GM12878 (cell line): Measurements from ENCODE around the gene SHOC1. TPM values are rescaled to one million over a fixed set of nuclear protein-coding genes. Genes with fewer than 3 reads are reported as not detected.

Experiments
- ATAC-seq: fragments of 200-7000 bp; cut with Tn5 transposase; 3 replicates; pipeline ENCODE4 v1.9.1; 2020; ENCODE audit warnings: mild to moderate bottlenecking, moderate library complexity
- BruUV-seq: library from RNA; stranded (reverse); fragments of 400-500 nt; replicated peaks from 2 replicates; lab custom pipeline; 2021; lab: Mats Ljungman, UMichigan
- CTCF ChIA-PET: fragments of 300-600 bp; sonication (Branson Sonifier 250); formaldehyde crosslinking; extraction: SDS; loops from one replicate; lab custom pipeline; 2021; ENCODE audit warnings: inconsistent platforms; lab: Yijun Ruan, JAX
- POLR2A ChIA-PET: fragments of 350-600 bp; formaldehyde crosslinking; extraction: SDS; loops from one replicate; lab custom pipeline; 2021; ENCODE audit warnings: inconsistent platforms; lab: Charles Lee
- RAD21 ChIA-PET: fragments of 300-600 bp; sonication (Branson Sonifier 250); formaldehyde crosslinking; loops from one replicate; lab custom pipeline; 2023; ENCODE audit warnings: antibody characterized with exemption; ENCODE audit not compliant: unreplicated experiment; lab: Charles Lee
- SMC1A ChIA-PET: fragments of 300-600 bp; sonication (Branson Sonifier 250); formaldehyde crosslinking; loops from one replicate; lab custom pipeline; 2023; ENCODE audit not compliant: unreplicated experiment, uncharacterized antibody; lab: Charles Lee
- DNase-seq: peaks from one replicate; pipeline ENCODE4 v3.0.0-alpha.2; 2011; ENCODE audit warnings: low read depth, low spot score
- FAIRE-seq: peaks from 3 replicates; lab custom pipeline; 2011; peaks lifted over from hg19 to GRCh38; lab: Jason Lieb, UNC
- H2AFZ ChIP-seq: 2 replicates; pipeline ENCODE4 v1.6.0; 2011; ENCODE audit warnings: low read depth, low read length, control low read depth; ENCODE audit not compliant: control insufficient read depth
- H3K27ac ChIP-seq: 2 replicates; pipeline ENCODE4 v1.5.1; 2011; ENCODE audit warnings: control low read depth; ENCODE audit not compliant: control insufficient read depth, insufficient read depth
- H3K27me3 ChIP-seq, 2 experiments: replicated peaks in 1 of 2; 2 replicates each; pipeline versions ENCODE4 v1.6.0 to v1.6.1; 2011; ENCODE audit warnings: low read length in 1 of 2; ENCODE audit not compliant: control insufficient read depth in 2 of 2, insufficient read depth in 2 of 2
- H3K36me3 ChIP-seq, 2 experiments: 2 replicates each; pipeline ENCODE4 v1.5.1; 2011; ENCODE audit warnings: low read length in 1 of 2; ENCODE audit not compliant: control insufficient read depth in 2 of 2, insufficient read depth in 2 of 2
- H3K4me1 ChIP-seq: 2 replicates; pipeline ENCODE4 v1.6.1; 2011; ENCODE audit warnings: mild to moderate bottlenecking, low read length, moderate library complexity, mixed read lengths; ENCODE audit not compliant: control insufficient read depth, insufficient read depth
- H3K4me2 ChIP-seq: 2 replicates; pipeline ENCODE4 v1.6.0; 2011; ENCODE audit warnings: control low read depth; ENCODE audit not compliant: control insufficient read depth, insufficient read depth
- H3K4me3 ChIP-seq: fragments of 200-600 bp; sonication (generic); 2 replicates; pipeline ENCODE4 v1.5.1; 2016
- H3K79me2 ChIP-seq: 2 replicates; pipeline ENCODE4 v1.6.0; 2011; ENCODE audit warnings: low read length; ENCODE audit not compliant: control insufficient read depth, insufficient read depth
- H3K9ac ChIP-seq: 2 replicates; pipeline ENCODE4 v1.8.0; 2011; ENCODE audit warnings: low read length, control low read depth, mixed read lengths; ENCODE audit not compliant: control insufficient read depth, insufficient read depth
- H3K9me3 ChIP-seq: replicated peaks from 3 replicates; pipeline ENCODE4 v1.5.1; 2011; ENCODE audit warnings: mild to moderate bottlenecking, low read length; ENCODE audit not compliant: control insufficient read depth, insufficient read depth
- H4K20me1 ChIP-seq: 2 replicates; pipeline ENCODE4 v1.6.0; 2011; ENCODE audit not compliant: control insufficient read depth, insufficient read depth
- CBX5 ChIP-seq: sonication (generic); IDR thresholded peaks from 2 replicates; pipeline ENCODE4 v1.6.1; 2016; ENCODE audit warnings: low read depth, moderate library complexity, mild to moderate bottlenecking, inconsistent platforms
- GATAD2B ChIP-seq: fragments of 450-650 bp; conservative IDR thresholded peaks from 2 replicates; pipeline ENCODE4 v1.6.1; 2017; ENCODE audit warnings: low read depth, mild to moderate bottlenecking, moderate library complexity
- MEF2B ChIP-seq: fragments of 450-650 bp; IDR thresholded peaks from 2 replicates; pipeline ENCODE4 v1.6.1; 2018; ENCODE audit warnings: mild to moderate bottlenecking, moderate library complexity; ENCODE audit not compliant: partially characterized antibody, poor library complexity, severe bottlenecking
- POU2F2 ChIP-seq: IDR thresholded peaks from 3 replicates; pipeline ENCODE4 v1.6.1; 2011; ENCODE audit warnings: low read depth, mild to moderate bottlenecking, low read length, borderline replicate concordance
- ZNF687 ChIP-seq: fragments of 450-650 bp; IDR thresholded peaks from 2 replicates; pipeline ENCODE4 v1.6.1; 2017; ENCODE audit warnings: mild to moderate bottlenecking, moderate library complexity
- WGBS: methylation state at CpG from one replicate; pipeline ENCODE4 v1.1.6; 2016; ENCODE audit warnings: low lambda C conversion rate; ENCODE audit not compliant: insufficient replicate concordance, insufficient coverage; ENCODE audit errors: missing lambda C conversion rate; 5-methylcytosine and 5-hydroxymethylcytosine counted together
- in situ Hi-C: fragments of 300-500 bp; cut with MboI; formaldehyde crosslinking; loops from 9 replicates; pipeline ENCODE4 v1.14.3; 2018; ENCODE audit warnings: mixed read lengths
- intact Hi-C: fragments of 100-400 bp; cut with micrococcal nuclease; formaldehyde crosslinking; loops from one replicate; pipeline ENCODE4 v1.14.2; 2022; ENCODE audit not compliant: unreplicated experiment
- polyA plus RNA-seq, 11 experiments: library from polyadenylated mRNA; depleted of rRNA in 4 of 11; unstranded in 6 of 11; stranded (reverse) in 5 of 11; fragments of >200 nt; fragmentation: Nextera tagmentation in 4 of 11; fragmentation: Illumina TruSeq in 1 of 11; extraction: Ambion mirVana in 4 of 11; extraction: Trizol in 1 of 11; gene quantifications; 1 replicate in 1 of 11; 2 replicates in 10 of 11; pipeline versions ENCODE4 v1.2.1 to v1.2.3, GENCODE V29; 2011 to 2016; ENCODE audit warnings: inconsistent platforms in 2 of 11, missing spikeins in 2 of 11, low read depth in 1 of 11
- total RNA-seq, 4 experiments: library from RNA; depleted of rRNA in 3 of 4; stranded (reverse); fragments of >200 nt in 3 of 4; fragmentation: Illumina TruSeq in 1 of 4; extraction: Trizol in 1 of 4; gene quantifications; 2 replicates each; pipeline versions ENCODE4 v1.2.1 to v1.2.3, GENCODE V29; 2013 to 2021

The SHOC1 gene
- total and polyA plus RNA-seq, 10 of the 15 experiments (the other 5 are each of a cell fraction or from before 2014, with no cell fraction given): under 0.01 to 0.11 (median 0.04) TPM; not detected in 3

- TF ChIP-seq ZNF687: no peak
These were observed 20.7 kb upstream of the SHOC1 start (continued) for GRCh38 chr9:111815285-111816070.

GRCh38 chr9:111812337-111812736, 17.6 kb upstream of the SHOC1 start:
- FAIRE-seq: no peak
- Histone ChIP-seq H3K27me3 (no peaks in the 10 kb centered on the region), H3K9me3 (no peaks in the 10 kb centered on the region), H3K4me3 (no peak overlapping the region), H2AFZ (no peak overlapping the region), H3K9ac (no peak overlapping the region), H3K4me2 (no peak overlapping the region), H4K20me1 (no peaks in the 10 kb centered on the region), H3K27ac (no peak overlapping the region), H3K4me1 (no peaks in the 10 kb centered on the region), H3K36me3 (no peaks in the 10 kb centered on the region), H3K79me2 (no peaks in the 10 kb centered on the region)
- ChIA-PET POLR2A (no interaction called here), SMC1A (interaction anchor here (1.4 to 1.6 kb wide), 2 partner anchors 10 to 266 kb away, joined by 3 to 4 read pairs; no protein-coding TSS in a partner anchor), CTCF (interaction anchor here (0.5 kb wide), 1 partner anchor 424 kb away, joined by 3 read pairs; no protein-coding TSS in a partner anchor), RAD21 (no interaction called here)
- intact Hi-C loops (no loop called here), in situ Hi-C loops (no loop called here)
- 55% methylated on average over 3 of the region's 3 CpGs for WGBS
- ATAC-seq: no peak
- BruUV-seq: no TSS peak
- no peak for DNase-seq
- TF ChIP-seq MEF2B: peak; percentile 76
- TF ChIP-seq POU2F2: no peak
- no peak for TF ChIP-seq GATAD2B
- no peak for TF ChIP-seq CBX5
